ENCODE data around the gene PLCD1.

Gene PLCD1

GRCh38 chr3:38011111-38011510 lies 18.3 kb downstream of the PLCD1 start:
- Histone ChIP-seq H3K4me3 (no peak overlapping the region), H3K27ac (no peak overlapping the region)
- no peak for DNase-seq (ENCODE audit: low spot score)
- TF ChIP-seq CTCF (IDR thresholded peaks at IDR 0.05), result no peak

GRCh38 chr3:38009807-38010591 lies 19.4 kb downstream of the PLCD1 start:
- no peak for TF ChIP-seq CTCF (IDR thresholded peaks at IDR 0.05)
- no peak for DNase-seq (ENCODE audit: low spot score)
- no peak overlapping the region for H3K27ac ChIP-seq
- no peak overlapping the region for H3K4me3 ChIP-seq

- H3K4me3 ChIP-seq, result no peak overlapping the region
- DNase-seq (ENCODE audit: low spot score), result no peak
- no peak overlapping the region for H3K27ac ChIP-seq
- TF ChIP-seq CTCF (IDR thresholded peaks at IDR 0.05), result no peak
Measured at GRCh38 chr3:38008971-38009580, 20.4 kb downstream of the PLCD1 start.

- H3K4me3 ChIP-seq, result no peak overlapping the region
- TF ChIP-seq CTCF (IDR thresholded peaks at IDR 0.05), result no peak
- no peak for DNase-seq (ENCODE audit: low spot score)
- H3K27ac ChIP-seq, result no peak overlapping the region
Measured at GRCh38 chr3:38008191-38008701, 21.2 kb downstream of the PLCD1 start.

GRCh38 chr3:38007754-38008090 lies 21.7 kb downstream of the PLCD1 start:
- Histone ChIP-seq H3K4me3 (no peak overlapping the region), H3K27ac (no peak overlapping the region)
- no peak for DNase-seq (ENCODE audit: low spot score)
- no peak for TF ChIP-seq CTCF (IDR thresholded peaks at IDR 0.05)

GRCh38 chr3:38006445-38006995 lies 22.9 kb downstream of the PLCD1 start:
- Histone ChIP-seq H3K4me3 (no peak overlapping the region), H3K27ac (no peak overlapping the region)
- no peak for DNase-seq (ENCODE audit: low spot score)
- no peak for TF ChIP-seq CTCF (IDR thresholded peaks at IDR 0.05)
